Non-pigmented ciliary epithelial cell (primary cell): ENCODE results near the gene C18orf63.

Experiments used
- DNase-seq: peaks from one replicate; pipeline ENCODE4 v3.0.0-alpha.2; 2010; ENCODE audit warnings: low read depth

The C18orf63 gene

GRCh38 chr18:74377776-74378175, 62.1 kb downstream of the C18orf63 start:
- DNase-seq = no peak

- no peak for DNase-seq
These were observed 62.6 kb downstream of the C18orf63 start for GRCh38 chr18:74378179-74378682.

- no peak for DNase-seq
These were observed 65.3 kb downstream of the C18orf63 start for GRCh38 chr18:74380916-74381315.

GRCh38 chr18:74381621-74382295, 66.1 kb downstream of the C18orf63 start:
- no peak for DNase-seq

- DNase-seq = no peak
These were observed 66.9 kb downstream of the C18orf63 start for GRCh38 chr18:74382481-74383017.

- DNase-seq = no peak
These were observed 71.7 kb downstream of the C18orf63 start for GRCh38 chr18:74387383-74387782.

- DNase-seq = no peak
These were observed 72.6 kb downstream of the C18orf63 start for GRCh38 chr18:74388227-74388626.

- no peak for DNase-seq
These were observed 73.7 kb downstream of the C18orf63 start for GRCh38 chr18:74389171-74389927.

GRCh38 chr18:74389991-74390390, 74.4 kb downstream of the C18orf63 start:
- DNase-seq = no peak

GRCh38 chr18:74390900-74391299, 75.3 kb downstream of the C18orf63 start:
- DNase-seq = no peak

GRCh38 chr18:74392323-74392722, 76.7 kb downstream of the C18orf63 start:
- DNase-seq = no peak

GRCh38 chr18:74395006-74395405, 79.4 kb downstream of the C18orf63 start:
- no peak for DNase-seq

- no peak for DNase-seq
These were observed 80.1 kb downstream of the C18orf63 start for GRCh38 chr18:74395648-74396154.

GRCh38 chr18:74396171-74397169, 80.8 kb downstream of the C18orf63 start:
- DNase-seq = no peak

- no peak for DNase-seq
These were observed 81.9 kb downstream of the C18orf63 start for GRCh38 chr18:74397572-74397971.

GRCh38 chr18:74399091-74399887, 83.7 kb downstream of the C18orf63 start:
- DNase-seq = no peak

GRCh38 chr18:74400813-74401212, 85.2 kb downstream of the C18orf63 start:
- DNase-seq = no peak

GRCh38 chr18:74402806-74403433, 87.3 kb downstream of the C18orf63 start:
- no peak for DNase-seq

- no peak for DNase-seq
These were observed 92.2 kb downstream of the C18orf63 start for GRCh38 chr18:74407888-74408287.
